DMS53 treated with DMSO at 0.1 percent for 48 hours (cell line): Measurements from ENCODE around the gene ESPNL.
A peak's percentile ranks its signal among the peaks of the same experiment; 100 is the strongest.
"Not testable (repeated sequence)": the region's sequence is repeated elsewhere in the genome, so short reads cannot be mapped to it uniquely, and the experiment has no call there.

Source experiments
- DNase-seq: peaks from one replicate; lab custom pipeline; 2025; ENCODE audit not compliant: unreplicated experiment; lab: John Stamatoyannopoulos, UW

The ESPNL gene

GRCh38 chr2:238168196-238169047, 68.3 kb downstream of the ESPNL start:
- DNase-seq, result no peak

- peak; percentile 35 for DNase-seq
These were observed 69.0 kb downstream of the ESPNL start for GRCh38 chr2:238169048-238169707.

- peak; percentile 47 for DNase-seq
These were observed 69.6 kb downstream of the ESPNL start for GRCh38 chr2:238169708-238170251.

- DNase-seq, result no peak
These were observed 70.4 kb downstream of the ESPNL start for GRCh38 chr2:238170386-238171071.

- DNase-seq, result not testable (repeated sequence)
These were observed 70.9 kb downstream of the ESPNL start for GRCh38 chr2:238171072-238171431.

GRCh38 chr2:238171575-238172187, 71.5 kb downstream of the ESPNL start:
- DNase-seq, result no peak

- no peak for DNase-seq
These were observed 72.3 kb downstream of the ESPNL start for GRCh38 chr2:238172439-238172838.

GRCh38 chr2:238173692-238174091, 73.6 kb downstream of the ESPNL start:
- DNase-seq, result no peak

- no peak for DNase-seq
These were observed 74.2 kb downstream of the ESPNL start for GRCh38 chr2:238174291-238174690.

- peak; percentile 97 for DNase-seq
These were observed 74.6 kb downstream of the ESPNL start for GRCh38 chr2:238174701-238175100.

GRCh38 chr2:238176613-238177012, 76.5 kb downstream of the ESPNL start:
- no peak for DNase-seq

GRCh38 chr2:238180554-238180953, 80.4 kb downstream of the ESPNL start:
- DNase-seq, result no peak

GRCh38 chr2:238182362-238182761, 82.2 kb downstream of the ESPNL start:
- DNase-seq, result no peak
